ENCODE measurements around the gene PIAS1.

DNA sequence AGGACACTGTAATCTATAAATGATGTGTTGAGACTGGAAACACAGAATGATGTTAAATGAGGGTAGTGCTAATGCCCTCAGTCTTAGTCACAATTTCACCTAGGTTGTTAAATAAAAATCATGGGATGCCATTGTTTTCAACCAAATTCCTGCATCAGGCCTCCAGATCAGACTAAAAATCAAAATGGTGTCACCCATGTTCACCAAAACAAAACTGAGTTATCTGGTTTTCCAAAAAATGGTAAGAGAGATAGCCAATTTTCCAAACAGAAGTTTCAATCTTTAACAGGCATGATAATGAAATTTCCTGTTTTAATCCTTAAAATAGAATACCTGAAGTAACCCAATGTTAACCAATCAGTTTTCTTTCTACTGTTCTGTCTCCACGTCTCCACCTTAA is 2.2 kb upstream of the PIAS1 start:
- TF ChIP-seq, protein P1, sequence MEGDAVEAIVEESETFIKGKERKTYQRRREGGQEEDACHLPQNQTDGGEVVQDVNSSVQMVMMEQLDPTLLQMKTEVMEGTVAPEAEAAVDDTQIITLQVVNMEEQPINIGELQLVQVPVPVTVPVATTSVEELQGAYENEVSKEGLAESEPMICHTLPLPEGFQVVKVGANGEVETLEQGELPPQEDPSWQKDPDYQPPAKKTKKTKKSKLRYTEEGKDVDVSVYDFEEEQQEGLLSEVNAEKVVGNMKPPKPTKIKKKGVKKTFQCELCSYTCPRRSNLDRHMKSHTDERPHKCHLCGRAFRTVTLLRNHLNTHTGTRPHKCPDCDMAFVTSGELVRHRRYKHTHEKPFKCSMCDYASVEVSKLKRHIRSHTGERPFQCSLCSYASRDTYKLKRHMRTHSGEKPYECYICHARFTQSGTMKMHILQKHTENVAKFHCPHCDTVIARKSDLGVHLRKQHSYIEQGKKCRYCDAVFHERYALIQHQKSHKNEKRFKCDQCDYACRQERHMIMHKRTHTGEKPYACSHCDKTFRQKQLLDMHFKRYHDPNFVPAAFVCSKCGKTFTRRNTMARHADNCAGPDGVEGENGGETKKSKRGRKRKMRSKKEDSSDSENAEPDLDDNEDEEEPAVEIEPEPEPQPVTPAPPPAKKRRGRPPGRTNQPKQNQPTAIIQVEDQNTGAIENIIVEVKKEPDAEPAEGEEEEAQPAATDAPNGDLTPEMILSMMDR (IDR thresholded peaks at IDR 0.05; ENCODE audit: insufficient read depth, low read length), result no peak
- no peak for TF ChIP-seq POLR2AphosphoS5 (IDR thresholded peaks at IDR 0.05; ENCODE audit: low read depth)
